DND-41 (cell line): ENCODE results near the gene RPL10.

Experiments used
- EZH2 ChIP-seq: IDR thresholded peaks from 3 replicates; pipeline ENCODE4 v1.6.1; 2012; ENCODE audit warnings: borderline replicate concordance, low read depth, mild to moderate bottlenecking, moderate library complexity, low read length, inconsistent platforms; ENCODE audit not compliant: severe bottlenecking
- TF ChIP-seq, protein P1 (sequence below): IDR thresholded peaks from 2 replicates; pipeline ENCODE4 v1.5.1; 2012; ENCODE audit warnings: borderline replicate concordance, low read length, moderate library complexity, mild to moderate bottlenecking; ENCODE audit not compliant: poor library complexity, severe bottlenecking; ENCODE audit errors: extremely low read depth

DNA sequence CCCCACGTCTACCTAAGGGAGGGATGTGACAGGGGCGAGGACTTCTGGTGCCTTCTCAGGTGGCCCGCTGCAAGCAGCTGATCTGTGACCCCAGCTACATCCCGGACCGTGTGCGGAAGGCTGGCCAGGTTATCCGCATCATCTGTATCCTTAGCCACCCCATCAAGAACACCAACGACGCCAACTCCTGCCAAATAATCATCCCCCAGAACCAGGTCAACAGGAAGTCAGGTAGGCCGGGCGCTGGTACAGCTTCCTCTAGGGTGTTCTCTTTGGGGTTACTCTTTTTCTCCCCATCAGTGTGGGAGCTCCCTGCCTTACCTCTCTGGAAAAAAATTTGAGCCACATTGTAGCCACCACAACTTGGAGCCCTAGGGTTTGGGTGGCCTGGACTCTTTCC is 43.4 kb downstream of the RPL10 start:
- TF ChIP-seq, protein P1, sequence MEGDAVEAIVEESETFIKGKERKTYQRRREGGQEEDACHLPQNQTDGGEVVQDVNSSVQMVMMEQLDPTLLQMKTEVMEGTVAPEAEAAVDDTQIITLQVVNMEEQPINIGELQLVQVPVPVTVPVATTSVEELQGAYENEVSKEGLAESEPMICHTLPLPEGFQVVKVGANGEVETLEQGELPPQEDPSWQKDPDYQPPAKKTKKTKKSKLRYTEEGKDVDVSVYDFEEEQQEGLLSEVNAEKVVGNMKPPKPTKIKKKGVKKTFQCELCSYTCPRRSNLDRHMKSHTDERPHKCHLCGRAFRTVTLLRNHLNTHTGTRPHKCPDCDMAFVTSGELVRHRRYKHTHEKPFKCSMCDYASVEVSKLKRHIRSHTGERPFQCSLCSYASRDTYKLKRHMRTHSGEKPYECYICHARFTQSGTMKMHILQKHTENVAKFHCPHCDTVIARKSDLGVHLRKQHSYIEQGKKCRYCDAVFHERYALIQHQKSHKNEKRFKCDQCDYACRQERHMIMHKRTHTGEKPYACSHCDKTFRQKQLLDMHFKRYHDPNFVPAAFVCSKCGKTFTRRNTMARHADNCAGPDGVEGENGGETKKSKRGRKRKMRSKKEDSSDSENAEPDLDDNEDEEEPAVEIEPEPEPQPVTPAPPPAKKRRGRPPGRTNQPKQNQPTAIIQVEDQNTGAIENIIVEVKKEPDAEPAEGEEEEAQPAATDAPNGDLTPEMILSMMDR = no peak
- TF ChIP-seq EZH2 = no peak
